ENCODE data around the gene HEXIM2. TPM values are rescaled to one million over a fixed set of nuclear protein-coding genes. Genes with fewer than 3 reads are reported as not detected.

The HEXIM2 gene
- total and polyA plus RNA-seq, 2 of the 4 experiments (the other 2 are of a cell fraction): 4.5 to 6.1 TPM

- Histone ChIP-seq H2BK15ac (ENCODE audit: low read depth, low read length) (peak overlapping the region; percentile 96; the same call in 1 of the 3 replicates), H2AK9ac (replicated peaks; ENCODE audit: low read depth, low read length, poor library complexity) (peak overlapping the region; percentile 39), H3K4me3 (ENCODE audit: insufficient read depth, low read depth, low read length) (no peak overlapping the region), H4K8ac (ENCODE audit: low read depth in 2 of 2, low read length in 2 of 2) (peak overlapping the region; percentile 72 to 94), H3K14ac (replicated peaks; ENCODE audit: low read depth, low read length) (peak overlapping the region; percentile 95), H3K27ac (ENCODE audit: insufficient read depth, low read length) (peak overlapping the region; percentile 88), H2AFZ (replicated peaks; ENCODE audit: low read length, poor library complexity) (peak overlapping the region; percentile 77), H3K18ac (ENCODE audit: low read depth, low read length) (peak overlapping the region; percentile 80; the same call in 1 of the 2 replicates), H2BK20ac (ENCODE audit: low read depth, low read length) (peak overlapping the region; percentile 84), H4K91ac (ENCODE audit: insufficient read depth, low read depth, low read length) (peak overlapping the region; percentile 88), H3K79me1 (ENCODE audit: low read depth in 1 of 2, low read length in 2 of 2) (peaks cover 64 to 92% of the 10 kb centered on the region in 2 experiments), H3K9me3 (ENCODE audit: control insufficient read depth, insufficient read depth, low read length) (no peaks in the 10 kb centered on the region), H3K4me2 (ENCODE audit: low read depth, low read length) (no peak overlapping the region), H3K27me3 (ENCODE audit: control insufficient read depth, insufficient read depth, low read length) (no peaks in the 10 kb centered on the region), H4K20me1 (ENCODE audit: insufficient read depth, low read length) (peaks cover 9% of the 10 kb centered on the region; the same call in 1 of the 2 replicates), H2BK120ac (ENCODE audit: low read depth, low read length) (peak overlapping the region; percentile 91), H3K56ac (ENCODE audit: extremely low read depth, insufficient read depth, low read length) (no peak overlapping the region), H3K9ac (ENCODE audit: low read depth, low read length) (no peak overlapping the region), H4K5ac (ENCODE audit: low read depth, low read length) (peak overlapping the region; percentile 65), H2AK5ac (ENCODE audit: low read depth, low read length) (peak overlapping the region; percentile 99), H3K9me1 (ENCODE audit: insufficient read depth, low read length) (peaks cover 45% of the 10 kb centered on the region), H3K23ac (ENCODE audit: low read depth, low read length) (peak overlapping the region; percentile 79), H3K4me1 (ENCODE audit: control insufficient read depth, insufficient read depth, low read length) (peaks cover 50% of the 10 kb centered on the region), H2BK5ac (ENCODE audit: low read depth, low read length, poor library complexity, severe bottlenecking) (peak overlapping the region; percentile 89), H3K4ac (ENCODE audit: low read depth, low read length) (peak overlapping the region; percentile 98), H3K36me3 (ENCODE audit: control insufficient read depth, insufficient read depth, low read length) (no peaks in the 10 kb centered on the region)
- intact Hi-C loops (cut with micrococcal nuclease) (no loop called here), in situ Hi-C loops (cut with MboI; ENCODE audit: low sequenced_read_pairs) (no loop called here), dilution Hi-C loops (cut with HindIII; ENCODE audit: low sequenced_read_pairs, unreplicated experiment) (no loop called here)
- TF ChIP-seq USF2 (IDR thresholded peaks at IDR 0.05; ENCODE audit: low read depth, low read length) (no peak), NFE2L2 (IDR thresholded peaks at IDR 0.05; ENCODE audit: low read depth, low read length) (no peak), SMC3 (IDR thresholded peaks at IDR 0.05; ENCODE audit: low read depth, low read length) (no peak)
- 88% methylated on average over 3 of the region's 8 CpGs; no CpG with 5 or more reads in 1 of the 2 experiments for WGBS, 2 experiments (ENCODE audit: extremely low coverage in 2 of 2, insufficient read length in 1 of 2)
- CTCF ChIA-PET: no interaction called here
- ATAC-seq (ENCODE audit: low read depth) (no peak), DNase-seq (no peak)
- no TSS peak for BruUV-seq (replicated peaks)
- POLR2A ChIA-PET (ENCODE audit: unreplicated experiment): no interaction called here
Observed at GRCh38 chr17:45127207-45127547, 34.5 kb upstream of the HEXIM2 start.

All from IMR-90 (cell line).